Neuronal stem cell (in vitro differentiated cells): ENCODE data around the gene SAV1.

ENCODE experiments used
- DNase-seq: peaks from one replicate; pipeline ENCODE4 v3.0.0-alpha.2; 2013; ENCODE audit warnings: low spot score
- H2AFZ ChIP-seq: one replicate; pipeline ENCODE4 v1.6.1; 2013; ENCODE audit warnings: mild to moderate bottlenecking, low read length, inconsistent platforms
- H2AK5ac ChIP-seq: 2 replicates; pipeline ENCODE4 v1.6.1; 2013; ENCODE audit warnings: low read depth, mild to moderate bottlenecking, inconsistent platforms, low read length, moderate library complexity, mixed read lengths
- H2BK120ac ChIP-seq: 2 replicates; pipeline ENCODE4 v1.6.1; 2013; ENCODE audit warnings: low read depth, mild to moderate bottlenecking, inconsistent platforms, low read length, moderate library complexity, mixed read lengths
- H2BK12ac ChIP-seq: one replicate; pipeline ENCODE4 v1.6.1; 2013; ENCODE audit warnings: low read length, inconsistent platforms
- H2BK15ac ChIP-seq: 2 replicates; pipeline ENCODE4 v1.6.1; 2013; ENCODE audit warnings: mild to moderate bottlenecking, low read length, inconsistent platforms, mixed read lengths
- H2BK5ac ChIP-seq: one replicate; pipeline ENCODE4 v1.6.1; 2013; ENCODE audit warnings: inconsistent platforms, mild to moderate bottlenecking, low read length, moderate library complexity
- H3K14ac ChIP-seq: one replicate; pipeline ENCODE4 v1.6.1; 2013; ENCODE audit warnings: low read length, inconsistent platforms
- H3K18ac ChIP-seq: 2 replicates; pipeline ENCODE4 v1.6.1; 2013; ENCODE audit warnings: low read length, inconsistent platforms
- H3K23ac ChIP-seq: 2 replicates; pipeline ENCODE4 v1.6.1; 2013; ENCODE audit warnings: low read depth, mild to moderate bottlenecking, mixed read lengths, low read length, inconsistent platforms; ENCODE audit not compliant: poor library complexity
- H3K27ac ChIP-seq: replicated peaks from 3 replicates; pipeline ENCODE4 v1.5.1; 2013; ENCODE audit warnings: low read length, inconsistent platforms
- H3K27me3 ChIP-seq, 3 experiments: 2 replicates each; pipeline ENCODE4 v1.6.1; 2013; ENCODE audit warnings: low read length in 3 of 3, mild to moderate bottlenecking in 2 of 3, inconsistent platforms in 1 of 3, low read depth in 1 of 3, mixed read lengths in 1 of 3, moderate library complexity in 1 of 3; ENCODE audit not compliant: control insufficient read depth in 3 of 3, insufficient read depth in 3 of 3
- H3K36me3 ChIP-seq, 2 donors: replicated peaks in 1 of 2; 2 replicates each; pipeline ENCODE4 v1.6.1; 2013; ENCODE audit warnings: low read length in 2 of 2; ENCODE audit not compliant: control insufficient read depth in 2 of 2, insufficient read depth in 2 of 2
- H3K4ac ChIP-seq: 2 replicates; pipeline ENCODE4 v1.6.1; 2013; ENCODE audit warnings: inconsistent platforms, mild to moderate bottlenecking, low read length, moderate library complexity
- H3K4me1 ChIP-seq, 2 donors: 1 replicate in 1 of 2; 2 replicates in 1 of 2; pipeline ENCODE4 v1.6.1; 2013; ENCODE audit warnings: low read length in 2 of 2, low read depth in 1 of 2; ENCODE audit not compliant: control insufficient read depth in 2 of 2, insufficient read depth in 1 of 2
- H3K4me2 ChIP-seq: one replicate; pipeline ENCODE4 v1.6.1; 2013; ENCODE audit warnings: mild to moderate bottlenecking, low read length, inconsistent platforms; ENCODE audit not compliant: insufficient read depth, poor library complexity, severe bottlenecking
- H3K4me3 ChIP-seq, 2 donors: 2 replicates each; pipeline ENCODE4 v1.5.1; 2013; ENCODE audit warnings: low read length in 2 of 2, mild to moderate bottlenecking in 2 of 2, inconsistent platforms in 1 of 2, moderate library complexity in 1 of 2
- H3K79me1 ChIP-seq: one replicate; pipeline ENCODE4 v1.6.1; 2013; ENCODE audit warnings: low read depth, mild to moderate bottlenecking, inconsistent platforms, low read length, moderate library complexity
- H3K9ac ChIP-seq: one replicate; pipeline ENCODE4 v1.6.1; 2013; ENCODE audit warnings: mild to moderate bottlenecking, low read depth, low read length, inconsistent platforms; ENCODE audit not compliant: poor library complexity
- H3K9me3 ChIP-seq, 2 donors: replicated peaks in 1 of 2; 2 replicates each; pipeline versions ENCODE3 to v1.6.1; 2013; ENCODE audit warnings: low read length in 2 of 2, mild to moderate bottlenecking in 2 of 2, inconsistent platforms in 1 of 2, low read depth in 1 of 2, mixed read lengths in 1 of 2, moderate library complexity in 1 of 2; ENCODE audit not compliant: control insufficient read depth in 2 of 2, insufficient read depth in 1 of 2
- H4K8ac ChIP-seq: one replicate; pipeline ENCODE4 v1.6.1; 2013; ENCODE audit warnings: low read depth, mild to moderate bottlenecking, inconsistent platforms, low read length, moderate library complexity
- H4K91ac ChIP-seq: one replicate; pipeline ENCODE4 v1.6.1; 2013; ENCODE audit warnings: low read length, low read depth, mild to moderate bottlenecking, inconsistent platforms; ENCODE audit not compliant: poor library complexity
- WGBS, 2 donors: extraction: QIAGEN DNeasy Blood & Tissue Kit; methylation state at CpG; one replicate each; pipeline ENCODE4 v1.1.7; 2013; ENCODE audit warnings: missing lambda C conversion rate in 2 of 2, mixed read lengths in 1 of 2; ENCODE audit not compliant: insufficient read length in 2 of 2, insufficient replicate concordance in 1 of 2; ENCODE audit errors: extremely low coverage in 2 of 2; 5-methylcytosine and 5-hydroxymethylcytosine counted together

The SAV1 gene

GRCh38 chr14:50607181-50607580 lies 60.9 kb downstream of the SAV1 start:
- H3K14ac ChIP-seq: no peak overlapping the region
- no peaks in the 10 kb centered on the region for H3K4me1 ChIP-seq
- no CpG with 5 or more reads among the region's 3 CpGs for WGBS, 2 donors
- no peak overlapping the region for H2BK5ac ChIP-seq
- no peak for DNase-seq
- H3K18ac ChIP-seq: no peak overlapping the region
- no peak overlapping the region for H3K4ac ChIP-seq
- no peak overlapping the region for H2BK120ac ChIP-seq
- no peak overlapping the region for H4K8ac ChIP-seq
- no peak overlapping the region for H3K23ac ChIP-seq
- no peak overlapping the region for H3K9ac ChIP-seq
- no peaks in the 10 kb centered on the region for H3K79me1 ChIP-seq
- no peak overlapping the region for H2AFZ ChIP-seq
- peaks cover 0 to 7% of the 10 kb centered on the region in 2 donors for H3K36me3 ChIP-seq
- no peaks in the 10 kb centered on the region for H3K27me3 ChIP-seq
- no peak overlapping the region for H4K91ac ChIP-seq
- no peak overlapping the region for H2AK5ac ChIP-seq
- no peak overlapping the region for H3K4me2 ChIP-seq
- no peak overlapping the region for H3K27ac ChIP-seq
- no peak overlapping the region for H2BK15ac ChIP-seq
- H3K4me3 ChIP-seq: no peak overlapping the region
- no peaks in the 10 kb centered on the region for H3K9me3 ChIP-seq
- H2BK12ac ChIP-seq: no peak overlapping the region

- Histone ChIP-seq H2BK5ac (no peak overlapping the region), H3K27me3 (no peaks in the 10 kb centered on the region), H3K27ac (no peak overlapping the region), H3K9ac (no peak overlapping the region), H3K79me1 (no peaks in the 10 kb centered on the region), H3K4ac (no peak overlapping the region), H2BK15ac (no peak overlapping the region), H2BK12ac (no peak overlapping the region), H3K9me3 (no peaks in the 10 kb centered on the region), H3K23ac (no peak overlapping the region), H3K4me3 (no peak overlapping the region), H3K18ac (no peak overlapping the region), H4K8ac (no peak overlapping the region), H3K14ac (no peak overlapping the region), H3K36me3 (peaks cover 0 to 7% of the 10 kb centered on the region in 2 donors), H2BK120ac (no peak overlapping the region), H2AK5ac (no peak overlapping the region), H3K4me2 (no peak overlapping the region), H4K91ac (no peak overlapping the region), H3K4me1 (no peaks in the 10 kb centered on the region), H2AFZ (no peak overlapping the region)
- no CpG with 5 or more reads among the region's 2 CpGs for WGBS, 2 donors
- DNase-seq: no peak
Observed at GRCh38 chr14:50606468-50606867, 61.6 kb downstream of the SAV1 start.

DNA sequence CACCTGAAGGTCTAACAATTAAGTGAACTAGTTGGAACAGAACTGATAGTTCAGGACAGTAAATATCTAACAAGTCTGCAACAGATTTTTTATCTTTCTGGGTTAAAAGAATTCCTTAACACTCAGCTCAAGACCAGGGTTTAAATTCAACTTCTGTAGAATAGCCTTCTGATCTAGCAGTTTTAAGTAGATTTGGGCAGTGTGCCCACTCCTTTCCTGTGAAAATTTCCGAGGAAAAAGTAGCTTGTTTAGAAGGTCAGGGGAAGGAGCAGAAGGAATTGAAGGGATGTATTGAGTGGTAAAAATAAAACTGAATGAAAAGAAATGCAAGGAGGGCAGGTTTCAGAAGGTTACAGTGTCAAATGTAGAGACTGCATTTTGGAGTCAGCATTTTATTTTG lies 62.3 kb downstream of the SAV1 start:
- H3K27ac ChIP-seq: no peak overlapping the region
- no CpG with 5 or more reads among the region's 1 CpG for WGBS, 2 donors
- no peak overlapping the region for H3K18ac ChIP-seq
- no peak overlapping the region for H4K91ac ChIP-seq
- H3K4me3 ChIP-seq: no peak overlapping the region
- no peak overlapping the region for H2BK5ac ChIP-seq
- no peak overlapping the region for H2AK5ac ChIP-seq
- no peak overlapping the region for H3K14ac ChIP-seq
- H2BK12ac ChIP-seq: no peak overlapping the region
- H3K4me1 ChIP-seq: no peaks in the 10 kb centered on the region
- H4K8ac ChIP-seq: no peak overlapping the region
- no peak overlapping the region for H2BK120ac ChIP-seq
- H3K4me2 ChIP-seq: no peak overlapping the region
- no peak overlapping the region for H3K4ac ChIP-seq
- H3K9me3 ChIP-seq: no peaks in the 10 kb centered on the region
- H2AFZ ChIP-seq: no peak overlapping the region
- H3K27me3 ChIP-seq: no peaks in the 10 kb centered on the region
- H2BK15ac ChIP-seq: no peak overlapping the region
- H3K9ac ChIP-seq: no peak overlapping the region
- no peaks in the 10 kb centered on the region for H3K79me1 ChIP-seq
- no peak for DNase-seq
- no peak overlapping the region for H3K23ac ChIP-seq
- peaks cover 0 to 7% of the 10 kb centered on the region in 2 donors for H3K36me3 ChIP-seq

- Histone ChIP-seq H3K23ac (no peak overlapping the region), H4K91ac (no peak overlapping the region), H2AK5ac (no peak overlapping the region), H3K4me2 (no peak overlapping the region), H3K4me3 (no peak overlapping the region), H2BK5ac (no peak overlapping the region), H3K9ac (no peak overlapping the region), H3K27ac (no peak overlapping the region), H3K18ac (no peak overlapping the region), H3K9me3 (no peaks in the 10 kb centered on the region), H3K36me3 (peaks cover 0 to 7% of the 10 kb centered on the region in 2 donors), H3K27me3 (no peaks in the 10 kb centered on the region), H3K14ac (no peak overlapping the region), H3K4me1 (no peaks in the 10 kb centered on the region), H2BK15ac (no peak overlapping the region), H3K79me1 (no peaks in the 10 kb centered on the region), H2BK12ac (no peak overlapping the region), H4K8ac (no peak overlapping the region), H2BK120ac (no peak overlapping the region), H2AFZ (no peak overlapping the region), H3K4ac (no peak overlapping the region)
- no CpG with 5 or more reads among the region's 2 CpGs for WGBS, 2 donors
- DNase-seq: no peak
Observed at GRCh38 chr14:50603565-50603964, 64.5 kb downstream of the SAV1 start.
